ENCODE measurements around the gene FAM222A. TPM values are rescaled to one million over a fixed set of nuclear protein-coding genes. Genes with fewer than 3 reads are reported as not detected.

Gene FAM222A
- polyA plus RNA-seq, 1 donor from 2014 or later, result 8.5 TPM

- peaks cover 51% of the 10 kb centered on the region for H3K79me2 ChIP-seq (replicated peaks; ENCODE audit: insufficient read depth, low read length)
- H2AFZ ChIP-seq (ENCODE audit: low read depth, low read length), result no peak overlapping the region
- H3K27ac ChIP-seq (ENCODE audit: low read length), result no peak overlapping the region
- TF ChIP-seq REST (IDR thresholded peaks at IDR 0.05; ENCODE audit: borderline replicate concordance) (no peak), TAF1 (IDR thresholded peaks at IDR 0.05; ENCODE audit: low read depth) (no peak)
- no peaks in the 10 kb centered on the region for H3K36me3 ChIP-seq (ENCODE audit: insufficient read depth, low read length)
- no peaks in the 10 kb centered on the region for H3K9me3 ChIP-seq (ENCODE audit: low read length)
- H4K20me1 ChIP-seq (ENCODE audit: insufficient read depth), result no peaks in the 10 kb centered on the region
- peak overlapping the region; percentile 51 for H3K4me2 ChIP-seq (ENCODE audit: low read length)
- peaks cover 6% of the 10 kb centered on the region for H3F3A ChIP-seq (ENCODE audit: insufficient read depth, low read length, poor library complexity, severe bottlenecking)
- H3K9ac ChIP-seq (ENCODE audit: low read length), result peak overlapping the region; percentile 19
- H3K9me2 ChIP-seq (ENCODE audit: insufficient read depth, low read length), result no peaks in the 10 kb centered on the region
- H3K4me3 ChIP-seq (ENCODE audit: low read length), result peak overlapping the region; percentile 51
- no peaks in the 10 kb centered on the region for H3K27me3 ChIP-seq (ENCODE audit: insufficient read depth, low read depth, low read length)
These were observed 21.5 kb downstream of the FAM222A start for GRCh38 chr12:109735051-109735521.

- Histone ChIP-seq H3K9me3 (ENCODE audit: low read length) (no peaks in the 10 kb centered on the region), H3K9ac (ENCODE audit: low read length) (peak overlapping the region; percentile 64), H4K20me1 (ENCODE audit: insufficient read depth) (no peaks in the 10 kb centered on the region), H3K9me2 (ENCODE audit: insufficient read depth, low read length) (no peaks in the 10 kb centered on the region), H3K27ac (ENCODE audit: low read length) (peak overlapping the region; percentile 90), H3F3A (ENCODE audit: insufficient read depth, low read length, poor library complexity, severe bottlenecking) (peaks cover 6% of the 10 kb centered on the region), H3K79me2 (replicated peaks; ENCODE audit: insufficient read depth, low read length) (peaks cover 58% of the 10 kb centered on the region), H3K36me3 (ENCODE audit: insufficient read depth, low read length) (no peaks in the 10 kb centered on the region), H3K27me3 (ENCODE audit: insufficient read depth, low read depth, low read length) (no peaks in the 10 kb centered on the region), H2AFZ (ENCODE audit: low read depth, low read length) (no peak overlapping the region), H3K4me3 (ENCODE audit: low read length) (peak overlapping the region; percentile 54), H3K4me2 (ENCODE audit: low read length) (peak overlapping the region; percentile 65)
- no peak for TF ChIP-seq POLR2AphosphoS5 (IDR thresholded peaks at IDR 0.05)
- TF ChIP-seq REST (IDR thresholded peaks at IDR 0.05; ENCODE audit: borderline replicate concordance), result no peak
- no peak for TF ChIP-seq SMC3 (conservative IDR thresholded peaks at IDR 0.05; ENCODE audit: poor library complexity)
- TF ChIP-seq RAD21 (conservative IDR thresholded peaks at IDR 0.05), result no peak
- no peak for TF ChIP-seq MXI1 (conservative IDR thresholded peaks at IDR 0.05; ENCODE audit: poor library complexity, severe bottlenecking)
- no peak for TF ChIP-seq EP300 (conservative IDR thresholded peaks at IDR 0.05; ENCODE audit: poor library complexity, severe bottlenecking)
- no peak for TF ChIP-seq CTCF (IDR thresholded peaks at IDR 0.05; ENCODE audit: poor library complexity, severe bottlenecking)
- no peak for TF ChIP-seq EZH2 (IDR thresholded peaks at IDR 0.05; ENCODE audit: borderline replicate concordance, insufficient read depth, low read length, poor library complexity, severe bottlenecking)
- TF ChIP-seq TAF1 (IDR thresholded peaks at IDR 0.05; ENCODE audit: low read depth), result no peak
These were observed 22.4 kb downstream of the FAM222A start for GRCh38 chr12:109735825-109736551.

Measured in neural cell (in vitro differentiated cells).